Gastroesophageal sphincter (tissue), 3 donors: ENCODE measurements around the gene RNF180.

Source experiments
- CTCF ChIP-seq, 4 experiments: fragments of 200-600 bp in 2 of 4; fragments of 450-650 bp in 2 of 4; sonication (generic) in 1 of 4; IDR thresholded peaks; one replicate each; pipeline ENCODE4 v1.5.1; 2017 to 2019; ENCODE audit warnings: antibody characterized with exemption in 4 of 4, mild to moderate bottlenecking in 2 of 4, moderate library complexity in 2 of 4
- EP300 ChIP-seq: sonication (generic); formaldehyde crosslinking; IDR thresholded peaks from one replicate; pipeline ENCODE4 v1.6.1; 2017; ENCODE audit warnings: antibody characterized with exemption, mild to moderate bottlenecking
- POLR2A ChIP-seq, 2 donors: fragments of 450-650 bp; IDR thresholded peaks; one replicate each; pipeline ENCODE4 v1.6.1; 2017; ENCODE audit warnings: antibody characterized with exemption in 2 of 2, mild to moderate bottlenecking in 2 of 2, moderate library complexity in 1 of 2
- POLR2AphosphoS5 ChIP-seq: sonication (generic); formaldehyde crosslinking; IDR thresholded peaks from one replicate; pipeline ENCODE4 v1.6.1; 2017; ENCODE audit warnings: antibody characterized with exemption

GRCh38 chr5:64397552-64397951 lies 231.9 kb downstream of the RNF180 start:
- no peak for TF ChIP-seq POLR2A (IDR thresholded peaks at IDR 0.05)
- no peak for TF ChIP-seq CTCF (IDR thresholded peaks at IDR 0.05)
- no peak for TF ChIP-seq POLR2AphosphoS5
- no peak for TF ChIP-seq EP300
